Body of pancreas (tissue), 4 donors: ENCODE results near the gene ZNF714.

ENCODE experiments used
- POLR2A ChIP-seq, 3 donors: fragments of 450-650 bp; IDR thresholded peaks; one replicate each; pipeline ENCODE4 v1.6.1; 2016; ENCODE audit warnings: antibody characterized with exemption in 3 of 3, mild to moderate bottlenecking in 2 of 3
- TF ChIP-seq, protein P1 (sequence below), 7 experiments: fragments of 450-650 bp in 4 of 7; fragments of 200-600 bp in 3 of 7; sonication (generic) in 3 of 7; IDR thresholded peaks; one replicate each; pipeline ENCODE4 v1.5.1; 2016 to 2019; ENCODE audit warnings: antibody characterized with exemption in 7 of 7

- no peak for TF ChIP-seq POLR2A (IDR thresholded peaks at IDR 0.05)
- TF ChIP-seq, protein P1, sequence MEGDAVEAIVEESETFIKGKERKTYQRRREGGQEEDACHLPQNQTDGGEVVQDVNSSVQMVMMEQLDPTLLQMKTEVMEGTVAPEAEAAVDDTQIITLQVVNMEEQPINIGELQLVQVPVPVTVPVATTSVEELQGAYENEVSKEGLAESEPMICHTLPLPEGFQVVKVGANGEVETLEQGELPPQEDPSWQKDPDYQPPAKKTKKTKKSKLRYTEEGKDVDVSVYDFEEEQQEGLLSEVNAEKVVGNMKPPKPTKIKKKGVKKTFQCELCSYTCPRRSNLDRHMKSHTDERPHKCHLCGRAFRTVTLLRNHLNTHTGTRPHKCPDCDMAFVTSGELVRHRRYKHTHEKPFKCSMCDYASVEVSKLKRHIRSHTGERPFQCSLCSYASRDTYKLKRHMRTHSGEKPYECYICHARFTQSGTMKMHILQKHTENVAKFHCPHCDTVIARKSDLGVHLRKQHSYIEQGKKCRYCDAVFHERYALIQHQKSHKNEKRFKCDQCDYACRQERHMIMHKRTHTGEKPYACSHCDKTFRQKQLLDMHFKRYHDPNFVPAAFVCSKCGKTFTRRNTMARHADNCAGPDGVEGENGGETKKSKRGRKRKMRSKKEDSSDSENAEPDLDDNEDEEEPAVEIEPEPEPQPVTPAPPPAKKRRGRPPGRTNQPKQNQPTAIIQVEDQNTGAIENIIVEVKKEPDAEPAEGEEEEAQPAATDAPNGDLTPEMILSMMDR (IDR thresholded peaks at IDR 0.05): no peak
Measured at GRCh38 chr19:21115430-21115829, 33.4 kb downstream of the ZNF714 start.
